ENCODE data around the gene AGBL1.

Gene AGBL1

DNA sequence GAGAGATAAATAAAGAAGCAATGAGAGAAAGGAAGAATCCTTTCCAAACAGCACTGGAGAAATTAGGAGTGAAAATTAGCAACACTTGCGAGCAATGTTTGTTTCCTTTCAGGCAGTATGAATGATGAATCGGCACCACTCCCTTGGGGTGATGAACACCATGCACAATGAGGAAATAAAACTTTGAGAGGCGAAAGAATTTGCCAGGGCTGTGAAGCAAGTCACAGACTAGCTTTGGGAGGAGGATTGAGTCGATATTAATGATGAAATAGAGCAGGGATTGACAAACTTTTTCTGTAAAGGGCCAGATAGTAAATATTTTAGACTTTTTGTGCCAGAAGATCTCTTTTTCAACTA lies 237.7 kb downstream of the AGBL1 start:
- DNase-seq (ENCODE audit: low read depth, low spot score) = no peak

DNA sequence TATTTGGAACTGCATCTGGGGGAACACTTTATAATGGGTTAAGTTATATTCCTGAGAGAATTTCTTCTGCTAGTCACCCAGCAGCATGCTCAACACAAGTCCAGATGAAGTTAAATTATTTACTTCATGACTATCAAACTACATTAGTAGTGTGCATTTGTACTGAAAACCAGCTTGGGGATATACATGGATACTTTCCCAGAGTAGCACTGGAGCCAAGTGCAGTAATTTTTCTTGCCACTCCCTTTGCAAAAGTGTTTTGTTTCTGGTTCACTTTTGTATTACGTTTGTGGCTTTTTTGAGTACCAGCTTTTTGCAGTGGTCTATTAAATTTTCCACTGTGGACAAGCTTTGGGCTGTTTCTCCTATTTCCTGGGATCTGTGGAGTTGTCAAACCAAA lies 243.0 kb downstream of the AGBL1 start:
- DNase-seq (ENCODE audit: low read depth, low spot score) = no peak

DNA sequence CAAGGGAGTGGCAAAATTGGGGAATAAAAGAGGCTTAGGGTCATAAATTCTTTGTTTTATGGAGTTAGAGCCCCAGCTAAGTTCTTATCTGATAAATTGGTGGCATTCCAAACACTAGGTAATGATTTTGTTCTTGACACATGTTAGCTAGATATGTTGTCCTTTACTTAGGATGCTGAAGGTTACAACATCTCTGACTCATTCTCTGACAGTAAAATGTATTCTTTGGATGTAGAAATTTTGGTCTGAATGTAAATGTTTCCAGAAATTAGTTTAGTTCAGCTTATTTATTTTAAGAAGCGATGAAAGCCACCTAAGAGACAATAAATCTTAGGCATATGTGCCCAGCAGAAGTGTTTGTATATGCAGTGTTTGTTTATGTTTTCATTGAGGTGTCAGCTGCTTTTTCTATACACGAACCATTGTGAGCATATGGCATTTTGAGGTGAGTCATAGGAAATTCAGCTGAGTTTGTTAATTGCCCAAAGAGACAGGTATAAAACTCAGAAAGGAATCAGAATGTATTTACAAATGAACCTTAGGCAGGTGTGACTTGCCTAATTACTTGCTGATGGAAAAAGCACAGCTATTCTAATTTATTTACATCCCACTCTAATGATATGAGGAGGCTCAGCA lies 247.7 kb downstream of the AGBL1 start:
- DNase-seq (ENCODE audit: low read depth, low spot score) = no peak

DNA sequence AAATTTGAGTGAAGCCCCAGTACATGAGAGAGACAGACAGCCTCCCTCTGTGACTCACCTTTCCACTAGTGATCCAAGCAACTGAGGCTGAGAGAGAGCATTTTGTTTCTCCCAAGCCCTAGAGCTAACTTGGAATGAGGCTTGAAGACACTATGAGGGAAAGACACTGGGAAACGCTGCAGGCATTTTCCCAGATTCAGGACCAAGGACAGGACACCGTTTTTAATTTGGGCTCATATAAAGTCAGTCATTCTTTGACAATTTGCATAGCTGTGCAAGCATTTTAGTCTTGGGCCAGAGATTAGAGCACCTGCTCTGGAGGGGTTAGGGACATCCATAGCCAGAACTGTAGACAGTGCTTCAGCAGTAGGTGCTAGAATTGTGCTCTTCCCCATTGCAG lies 249.0 kb downstream of the AGBL1 start:
- DNase-seq (ENCODE audit: low read depth, low spot score) = no peak

DNA sequence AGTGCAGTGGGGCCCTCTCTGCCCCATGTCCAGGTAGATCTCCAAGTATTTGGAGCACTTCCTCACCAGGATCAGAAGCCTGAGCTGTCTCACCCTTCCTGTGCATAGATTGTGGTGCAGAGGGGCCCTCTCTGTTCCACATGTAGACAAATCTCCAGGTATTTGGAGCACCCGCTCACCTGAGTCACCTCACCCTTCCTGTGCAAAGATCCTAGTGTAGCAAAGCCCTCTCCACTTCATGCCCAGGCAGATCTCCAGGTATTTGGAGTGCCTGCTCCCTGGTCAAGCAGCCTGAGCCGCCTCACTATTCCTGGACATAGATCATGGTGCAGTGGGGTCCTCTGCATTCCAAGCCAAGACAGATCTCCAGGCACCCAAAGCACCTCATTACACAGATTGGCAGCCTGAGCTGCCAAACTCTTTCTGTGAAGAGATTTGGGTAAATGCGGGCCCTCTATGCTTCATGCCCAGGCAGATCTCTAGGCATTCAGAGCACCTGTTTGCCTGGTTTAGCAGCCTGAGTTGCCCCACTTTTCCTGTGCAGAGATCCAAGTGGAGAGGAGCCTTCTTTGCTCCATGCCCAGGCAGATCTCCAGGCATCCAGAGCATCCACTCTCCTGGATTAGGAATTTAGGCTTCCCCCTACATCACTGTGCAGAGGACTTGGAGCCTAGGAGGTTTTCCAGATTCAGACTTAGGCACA lies 249.8 kb downstream of the AGBL1 start:
- DNase-seq (ENCODE audit: low read depth, low spot score) = no peak

DNA sequence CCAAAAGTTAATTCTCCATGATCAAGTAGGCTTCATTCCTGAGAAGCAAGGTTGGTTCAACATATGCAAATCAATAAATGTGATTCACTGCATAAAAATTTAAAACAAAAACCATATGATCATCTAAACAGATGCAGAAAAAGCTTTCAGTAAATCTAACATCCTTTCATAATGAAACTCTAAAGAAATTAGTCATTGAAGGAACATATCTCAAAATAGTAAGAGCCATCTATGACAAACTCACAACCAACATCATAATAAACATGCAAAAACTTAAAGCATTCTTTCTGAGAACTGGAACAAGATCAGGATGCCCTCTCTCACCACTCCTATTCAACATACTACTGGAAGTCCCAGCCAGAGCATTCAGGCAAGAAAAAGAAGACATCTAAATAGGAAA lies 254.1 kb downstream of the AGBL1 start:
- no peak for DNase-seq (ENCODE audit: low read depth, low spot score)

DNA sequence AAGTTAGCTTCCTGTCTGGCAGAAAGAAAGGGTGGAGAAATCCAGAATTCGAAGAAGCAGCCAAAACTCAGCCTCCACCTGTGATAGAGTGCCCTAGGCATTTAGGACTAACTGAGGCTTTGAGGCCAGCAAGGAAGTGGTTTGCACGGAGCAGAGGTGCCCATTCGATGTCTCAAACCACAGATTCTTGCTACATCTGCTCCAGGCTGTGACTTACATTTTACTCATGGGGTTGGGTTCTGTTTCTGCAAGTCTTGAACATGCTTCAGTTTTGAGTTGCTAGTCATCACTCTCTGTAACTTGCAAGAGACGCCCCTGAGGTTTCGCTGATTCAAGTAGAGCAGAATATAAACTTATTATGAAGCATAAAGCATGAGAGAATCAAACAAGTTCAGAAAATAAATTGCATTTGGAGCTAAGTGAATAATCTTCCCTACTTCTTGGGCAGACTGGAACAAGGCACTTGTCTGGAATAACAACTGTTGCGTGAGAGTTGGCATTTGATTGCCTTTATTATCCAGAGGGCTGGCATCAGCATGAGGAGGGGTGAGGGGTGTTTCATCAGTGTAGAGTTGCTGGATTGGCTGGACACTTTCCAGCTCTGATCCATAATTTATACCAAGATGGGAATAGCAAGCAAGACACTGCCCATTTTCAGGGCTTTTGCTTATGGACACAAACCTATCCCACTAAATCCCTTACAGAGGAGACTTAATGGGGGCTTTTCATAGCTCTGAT lies 256.5 kb downstream of the AGBL1 start:
- DNase-seq (ENCODE audit: low read depth, low spot score) = no peak

DNA sequence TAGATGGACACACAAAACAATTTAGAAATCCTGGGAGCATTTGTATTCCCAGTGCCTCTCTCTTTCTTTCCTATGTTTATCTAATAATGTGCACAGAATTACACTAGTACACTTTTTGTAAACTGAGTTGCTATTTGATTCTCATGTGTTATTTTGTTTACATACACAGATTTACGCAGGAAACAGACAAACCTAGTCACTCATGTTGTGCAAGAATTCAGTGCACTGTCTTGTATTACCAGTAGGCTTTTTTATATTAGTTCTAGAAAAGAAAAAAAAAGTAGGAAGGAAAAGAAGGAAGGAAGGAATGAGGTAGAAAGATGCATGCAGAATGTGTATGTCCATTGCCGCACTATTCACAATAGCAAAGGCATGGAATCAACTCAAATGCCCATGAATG lies 257.4 kb downstream of the AGBL1 start:
- DNase-seq (ENCODE audit: low read depth, low spot score) = no peak

DNA sequence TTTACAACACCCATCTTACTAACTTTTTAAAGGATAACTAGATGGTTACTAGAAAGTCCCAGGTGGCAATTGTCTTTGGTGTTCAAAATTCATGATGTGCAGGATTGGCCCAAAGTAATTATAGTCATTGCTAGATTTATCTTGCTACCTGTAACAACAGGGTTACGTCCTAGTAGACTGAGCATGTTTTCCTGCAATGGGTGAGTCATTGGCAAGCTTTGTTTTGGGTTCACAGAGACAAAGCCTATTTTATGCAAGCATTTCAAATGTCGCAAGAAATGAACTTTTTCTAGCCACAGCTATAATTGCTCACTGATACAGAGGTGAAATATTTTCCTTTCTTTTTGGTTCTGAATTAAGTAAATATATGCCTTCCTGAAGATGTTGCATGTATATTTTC lies 267.6 kb downstream of the AGBL1 start:
- no peak for DNase-seq (ENCODE audit: low read depth, low spot score)

DNA sequence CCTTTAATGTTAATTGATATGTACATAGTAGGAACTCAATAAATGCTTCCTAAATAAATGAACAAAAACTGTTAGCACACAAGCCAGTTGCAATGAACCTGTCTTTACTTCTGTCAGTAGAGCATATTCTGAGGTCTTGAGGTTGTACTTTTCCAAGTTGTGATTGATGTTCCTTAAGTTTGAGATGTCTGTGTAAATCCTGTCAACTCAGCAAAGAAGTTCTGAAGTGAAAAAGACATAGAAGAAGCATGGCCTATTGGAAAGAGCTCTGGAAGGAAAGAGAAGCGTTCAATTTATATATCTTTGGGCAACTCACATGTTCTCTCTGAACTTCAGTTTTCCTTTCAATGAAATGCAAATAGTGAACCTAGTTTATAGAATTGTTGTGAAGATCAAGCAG lies 269.9 kb downstream of the AGBL1 start:
- DNase-seq (ENCODE audit: low read depth, low spot score) = no peak

DNA sequence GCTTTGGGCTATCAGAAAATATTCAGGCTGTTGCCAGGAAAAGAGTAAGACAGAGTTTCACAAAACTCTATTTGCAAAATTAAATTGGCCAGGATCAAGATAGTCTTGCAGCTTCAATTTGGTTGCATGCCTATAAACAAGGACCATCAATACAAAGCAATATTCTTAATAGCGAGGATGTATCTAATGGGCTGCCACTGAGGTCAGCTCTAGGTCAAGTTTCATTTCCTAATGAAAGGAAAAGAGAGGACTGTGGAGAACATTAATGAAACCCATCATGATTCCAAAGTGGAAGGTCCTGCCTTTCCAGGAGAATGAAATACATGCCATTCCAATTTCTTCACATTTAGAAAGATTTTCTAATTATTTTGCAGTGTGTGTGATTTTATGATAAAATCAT lies 273.5 kb downstream of the AGBL1 start:
- DNase-seq (ENCODE audit: low read depth, low spot score) = no peak

DNA sequence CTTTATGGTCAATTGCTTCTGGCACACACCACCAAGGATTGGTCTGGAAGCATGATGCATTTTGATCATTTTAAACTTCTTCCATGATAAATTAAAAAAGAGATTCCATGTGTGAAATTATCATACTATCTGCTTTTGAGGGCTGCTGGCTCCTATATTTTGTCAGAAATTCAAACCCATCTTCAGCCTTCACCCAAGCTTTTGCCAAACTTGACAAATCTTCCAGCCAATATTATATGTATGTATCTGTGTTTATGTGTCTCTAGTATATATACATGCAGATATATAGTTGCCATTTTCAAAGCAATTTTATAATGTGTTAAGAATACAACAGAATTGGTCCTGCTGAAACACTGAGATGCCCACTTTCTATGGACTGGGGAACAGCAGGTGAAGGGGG lies 275.7 kb downstream of the AGBL1 start:
- DNase-seq (ENCODE audit: low read depth, low spot score) = no peak

DNA sequence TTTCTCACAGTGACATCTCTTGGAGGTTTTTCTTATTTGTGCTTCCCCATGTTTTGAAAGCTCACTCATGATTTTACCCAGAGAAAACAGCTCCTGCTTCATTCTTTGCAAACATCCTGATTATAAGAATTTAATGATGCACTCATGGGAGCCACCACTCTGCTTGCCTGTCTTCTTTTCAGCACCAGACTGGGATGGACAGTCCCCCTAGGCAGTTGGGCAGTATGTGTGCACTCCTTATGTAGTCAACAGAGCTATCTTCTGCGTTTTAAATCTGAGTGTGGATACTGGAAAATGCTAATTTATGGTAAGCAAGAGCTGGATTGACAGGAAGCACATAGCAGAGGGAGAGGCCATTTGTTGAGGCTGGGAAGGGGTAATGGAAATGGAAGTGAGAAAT lies 276.1 kb downstream of the AGBL1 start:
- DNase-seq (ENCODE audit: low read depth, low spot score) = no peak

DNA sequence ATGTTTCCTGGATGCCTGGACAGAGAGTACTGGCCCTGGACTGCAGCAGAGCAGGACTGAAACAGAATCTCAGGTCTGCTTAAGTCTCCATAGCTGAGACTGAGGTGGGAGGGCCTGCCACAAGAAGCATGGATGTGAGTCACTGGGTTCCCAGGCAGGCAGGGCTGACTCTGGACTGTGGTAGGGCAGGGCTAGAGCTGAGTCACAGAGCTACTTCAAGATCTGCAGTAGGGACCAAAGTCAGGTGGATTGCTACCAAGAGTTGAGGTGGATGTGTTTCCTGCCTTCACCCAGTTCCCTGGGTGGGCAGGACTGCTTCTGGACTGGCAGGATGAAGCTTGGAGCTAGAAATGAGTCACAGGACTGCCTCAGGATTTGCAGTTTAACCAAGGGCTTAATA lies 282.9 kb downstream of the AGBL1 start:
- DNase-seq (ENCODE audit: low read depth, low spot score) = no peak

DNA sequence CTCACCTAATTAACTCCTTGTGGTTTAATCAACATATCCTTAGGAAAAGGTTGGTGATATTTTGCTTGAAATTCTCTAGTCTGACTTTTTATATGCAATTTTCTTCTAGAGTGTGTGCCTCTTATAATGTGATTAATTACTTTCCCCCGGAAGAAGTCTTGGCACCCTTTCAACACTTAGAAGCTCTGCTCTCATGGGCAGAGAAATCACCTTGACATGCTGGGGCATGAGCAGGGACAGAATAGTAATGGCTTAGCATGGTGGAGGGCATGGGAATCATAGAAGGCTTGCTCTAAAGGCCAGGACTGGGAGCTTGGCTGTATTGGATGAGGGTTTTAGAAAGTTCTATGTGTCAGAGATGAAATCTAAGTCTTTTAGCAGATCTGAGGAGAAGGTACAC lies 293.5 kb downstream of the AGBL1 start:
- DNase-seq (ENCODE audit: low read depth, low spot score) = no peak

DNA sequence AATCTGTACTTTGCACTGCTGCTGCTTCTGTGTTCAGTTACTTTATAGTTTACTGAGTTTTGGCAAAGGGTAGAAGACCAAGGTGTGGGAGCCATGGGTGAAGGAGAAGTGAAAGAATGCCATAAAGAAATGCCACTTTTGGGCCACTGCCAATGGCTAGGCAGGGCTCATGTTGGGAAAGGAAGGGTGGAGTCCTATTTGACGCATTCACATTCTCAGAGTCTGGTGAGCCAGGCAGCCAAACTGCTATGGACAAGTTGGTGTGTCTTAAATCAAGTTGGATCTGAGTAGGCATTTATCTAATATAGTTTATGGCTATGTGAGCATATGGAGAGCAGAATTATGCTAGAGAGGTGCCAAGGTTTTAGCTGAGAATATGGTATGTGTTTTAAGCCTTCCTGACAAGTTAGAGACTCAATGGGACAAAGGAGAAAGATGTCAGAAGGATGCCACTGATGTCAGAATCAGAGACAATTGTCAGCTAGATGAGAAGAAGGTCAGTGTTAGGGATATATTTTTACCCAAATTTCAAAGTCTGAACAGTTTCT lies 296.1 kb downstream of the AGBL1 start:
- no peak for DNase-seq (ENCODE audit: low read depth, low spot score)

DNA sequence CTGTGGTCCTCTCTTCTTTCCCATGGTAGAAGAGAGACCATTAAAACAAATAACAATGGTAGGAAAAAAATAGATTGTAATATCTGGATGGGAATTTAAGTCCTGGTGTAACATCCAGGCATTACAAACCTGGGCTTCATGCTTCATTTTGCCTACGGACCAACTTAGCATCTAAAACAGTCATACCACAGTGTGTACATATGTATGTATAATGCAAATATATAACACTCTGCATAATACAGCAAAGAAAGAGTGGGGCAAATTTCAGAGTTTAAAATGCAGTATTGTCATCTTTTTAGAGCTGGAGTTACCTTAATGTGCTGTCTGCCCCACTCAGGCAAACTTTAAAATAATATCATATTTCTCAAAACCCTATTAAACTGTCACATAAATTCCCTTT lies 298.2 kb downstream of the AGBL1 start:
- no peak for DNase-seq (ENCODE audit: low read depth, low spot score)

DNA sequence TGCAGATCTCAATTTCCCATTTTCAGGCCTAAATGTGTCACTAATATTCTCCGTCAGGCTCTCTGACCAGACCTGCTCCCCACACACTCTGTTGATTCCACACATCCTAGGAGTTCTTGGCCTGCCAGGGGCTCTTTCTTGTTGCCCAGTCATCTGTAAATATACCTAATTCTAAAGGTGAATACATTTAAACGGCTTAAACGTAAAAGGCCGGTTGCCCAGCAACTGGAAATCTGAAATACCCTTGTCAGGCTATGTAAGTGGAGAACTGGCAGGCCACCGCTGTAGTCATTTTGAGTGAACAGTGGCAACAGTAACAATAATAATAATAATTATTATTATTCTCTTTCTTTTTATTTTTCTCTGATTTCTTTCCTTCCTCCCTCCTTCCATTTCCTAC lies 302.7 kb downstream of the AGBL1 start:
- no peak for DNase-seq (ENCODE audit: low read depth, low spot score)

DNA sequence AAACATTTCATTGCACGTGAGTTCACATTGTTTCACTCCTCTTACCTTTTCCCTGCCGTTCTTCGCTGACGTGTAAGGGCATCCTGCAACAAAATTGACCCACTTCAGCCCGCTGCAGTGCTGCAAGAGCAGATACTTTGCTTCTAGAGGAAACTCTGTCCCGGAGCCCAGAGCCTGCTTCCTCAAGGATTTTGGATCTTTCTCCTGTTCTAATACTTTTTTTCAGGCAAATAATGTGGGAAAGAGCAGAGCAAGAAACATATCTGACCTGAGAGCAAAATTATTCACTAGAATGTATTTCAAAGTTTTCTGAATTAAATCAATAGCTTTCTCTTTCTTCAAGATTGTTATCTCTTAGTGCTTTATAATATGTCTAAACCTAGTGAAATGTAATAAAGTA lies 303.9 kb downstream of the AGBL1 start:
- no peak for DNase-seq (ENCODE audit: low read depth, low spot score)

DNA sequence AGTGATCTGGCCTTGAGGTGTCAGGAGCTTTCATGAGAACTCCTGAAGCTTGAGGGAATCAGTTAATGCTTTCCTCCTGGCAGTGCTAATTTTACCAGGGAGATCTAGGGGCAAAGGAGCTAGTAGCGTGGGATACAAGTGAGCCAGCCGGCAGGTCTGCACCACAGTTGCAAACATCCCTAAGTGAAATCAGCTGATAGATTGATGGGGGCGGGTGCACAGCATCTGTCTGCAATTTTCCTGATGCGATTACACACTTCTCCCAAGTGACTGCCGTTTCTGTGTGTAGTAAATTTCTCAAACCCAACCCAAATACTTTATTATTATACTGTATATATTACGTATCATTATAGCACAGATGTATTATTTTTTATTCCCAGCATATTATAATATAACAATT lies 304.5 kb downstream of the AGBL1 start:
- DNase-seq (ENCODE audit: low read depth, low spot score) = no peak

DNA sequence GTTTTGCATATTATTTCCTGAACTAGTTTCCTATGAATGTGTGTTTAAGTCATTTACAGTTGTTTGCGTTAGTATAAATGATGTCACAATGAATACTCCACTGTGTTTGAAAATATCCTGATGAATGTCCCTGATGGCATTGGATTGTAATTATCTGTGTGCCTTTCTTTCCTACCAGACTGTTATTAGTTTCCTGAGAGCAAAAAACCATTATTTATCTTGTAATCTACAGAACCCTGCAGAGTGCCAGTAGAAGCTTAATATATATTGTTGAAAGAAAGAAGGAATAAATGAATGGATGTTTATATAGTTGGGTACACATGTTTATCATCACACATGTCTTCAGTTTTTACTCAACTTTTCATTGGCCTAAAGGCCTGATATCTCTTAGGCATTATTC lies 312.6 kb downstream of the AGBL1 start:
- DNase-seq (ENCODE audit: low read depth, low spot score) = no peak

DNA sequence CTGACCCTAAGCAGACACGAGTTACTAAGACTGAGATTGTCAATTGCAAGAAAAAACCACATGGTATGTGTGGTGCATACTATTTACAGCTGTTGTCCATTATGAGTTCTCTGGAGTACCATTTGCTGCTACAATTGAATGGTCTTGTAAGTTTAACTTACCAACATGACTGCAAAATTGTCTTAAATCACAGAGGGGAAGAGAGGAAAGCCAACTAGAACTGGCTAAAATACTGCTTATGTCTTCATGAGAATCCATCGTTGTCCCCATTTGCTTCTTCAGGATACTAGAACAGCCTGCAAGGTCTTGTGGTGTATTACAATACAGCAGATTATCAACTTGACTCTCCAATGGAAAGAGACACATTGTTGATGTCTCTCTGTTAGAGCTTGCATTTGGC lies 313.2 kb downstream of the AGBL1 start:
- no peak for DNase-seq (ENCODE audit: low read depth, low spot score)

DNA sequence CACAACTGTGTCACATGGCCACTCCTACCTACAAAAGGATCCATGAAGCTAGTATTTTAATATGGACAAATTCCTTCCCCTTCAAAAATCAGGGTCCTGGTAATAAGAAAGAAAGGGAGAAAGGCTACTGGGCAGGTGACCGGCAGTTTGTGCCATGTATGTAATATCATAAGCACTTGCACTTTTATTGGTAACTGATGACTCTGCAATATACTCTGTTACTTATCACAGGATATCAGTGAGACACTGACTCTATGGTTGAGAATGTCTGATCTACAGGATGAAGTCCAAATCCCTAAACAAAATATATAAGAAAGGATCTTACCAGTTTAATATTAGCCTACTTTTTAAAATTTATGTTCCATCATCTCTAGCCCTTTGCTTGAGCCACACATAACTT lies 315.2 kb downstream of the AGBL1 start:
- DNase-seq (ENCODE audit: low read depth, low spot score) = no peak
